ENCODE results near the gene KLHL11.

The KLHL11 gene

DNA sequence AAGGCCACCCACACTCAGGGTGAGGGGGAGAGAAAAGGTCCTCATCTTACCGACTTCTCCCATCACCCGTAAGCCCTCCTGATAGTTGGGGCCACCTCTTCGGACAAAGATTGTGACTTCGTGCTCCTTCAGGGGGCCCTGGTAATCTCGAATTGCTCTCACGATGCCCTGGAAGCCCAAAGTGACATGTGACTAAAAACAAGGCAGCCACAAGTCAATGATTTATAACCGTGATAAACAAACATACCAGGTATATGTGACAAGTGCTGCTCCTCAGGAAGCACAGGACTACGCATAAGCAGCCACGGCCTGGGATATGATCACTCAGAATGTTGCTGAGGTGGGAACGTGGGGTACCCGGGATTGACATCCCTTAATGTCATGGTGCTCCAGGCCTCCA is 36.4 kb upstream of the KLHL11 start:
- DNase-seq (ENCODE audit: low read depth), result no peak
- H3K4me3 ChIP-seq (ENCODE audit: low read depth, low read length), result no peak overlapping the region
- TF ChIP-seq, protein P1, sequence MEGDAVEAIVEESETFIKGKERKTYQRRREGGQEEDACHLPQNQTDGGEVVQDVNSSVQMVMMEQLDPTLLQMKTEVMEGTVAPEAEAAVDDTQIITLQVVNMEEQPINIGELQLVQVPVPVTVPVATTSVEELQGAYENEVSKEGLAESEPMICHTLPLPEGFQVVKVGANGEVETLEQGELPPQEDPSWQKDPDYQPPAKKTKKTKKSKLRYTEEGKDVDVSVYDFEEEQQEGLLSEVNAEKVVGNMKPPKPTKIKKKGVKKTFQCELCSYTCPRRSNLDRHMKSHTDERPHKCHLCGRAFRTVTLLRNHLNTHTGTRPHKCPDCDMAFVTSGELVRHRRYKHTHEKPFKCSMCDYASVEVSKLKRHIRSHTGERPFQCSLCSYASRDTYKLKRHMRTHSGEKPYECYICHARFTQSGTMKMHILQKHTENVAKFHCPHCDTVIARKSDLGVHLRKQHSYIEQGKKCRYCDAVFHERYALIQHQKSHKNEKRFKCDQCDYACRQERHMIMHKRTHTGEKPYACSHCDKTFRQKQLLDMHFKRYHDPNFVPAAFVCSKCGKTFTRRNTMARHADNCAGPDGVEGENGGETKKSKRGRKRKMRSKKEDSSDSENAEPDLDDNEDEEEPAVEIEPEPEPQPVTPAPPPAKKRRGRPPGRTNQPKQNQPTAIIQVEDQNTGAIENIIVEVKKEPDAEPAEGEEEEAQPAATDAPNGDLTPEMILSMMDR (IDR thresholded peaks at IDR 0.05; ENCODE audit: low read depth, low read length, missing control alignments), result no peak

DNA sequence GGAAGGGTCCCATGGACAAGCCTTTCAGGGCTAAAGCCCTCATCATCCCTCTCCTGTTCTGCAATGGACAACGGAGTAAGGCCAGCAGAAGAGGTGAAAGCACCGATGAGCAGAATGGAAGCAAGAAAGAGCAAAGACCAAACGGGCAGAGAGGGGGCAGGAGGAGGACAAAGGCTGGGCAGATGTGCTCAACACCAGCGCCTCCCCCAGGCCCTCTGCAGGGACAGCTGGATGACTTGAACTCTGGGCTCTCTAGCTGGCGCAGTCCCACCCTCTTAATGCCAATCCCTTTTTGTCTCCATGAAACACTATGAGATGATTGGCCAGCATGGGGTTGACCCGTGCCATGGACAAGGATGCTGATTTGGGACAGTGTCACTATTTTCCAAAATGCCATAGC is 31.5 kb upstream of the KLHL11 start:
- H3K4me3 ChIP-seq (ENCODE audit: low read depth, low read length), result no peak overlapping the region
- no peak for DNase-seq (ENCODE audit: low read depth)
- TF ChIP-seq, protein P1 (IDR thresholded peaks at IDR 0.05; ENCODE audit: low read depth, low read length, missing control alignments), result no peak

DNA sequence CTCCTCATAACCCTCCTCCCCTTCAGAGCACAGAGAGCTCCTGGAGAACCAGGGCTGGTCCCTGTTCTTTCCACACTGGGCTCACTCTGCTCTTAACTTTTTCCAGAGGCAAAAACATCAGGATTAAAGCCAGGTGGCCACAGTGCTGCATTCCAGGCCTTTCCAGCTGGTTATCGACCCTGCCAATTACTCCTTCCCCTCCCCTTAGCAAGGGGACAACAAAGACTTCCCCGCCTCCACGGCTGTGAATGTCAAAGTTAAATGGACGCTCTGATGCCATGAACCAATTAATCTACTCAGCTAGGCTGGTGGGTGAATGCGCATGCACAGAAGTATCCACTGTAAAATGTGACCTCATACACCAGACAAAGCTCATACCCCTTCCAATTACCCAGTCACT is 30.4 kb upstream of the KLHL11 start:
- DNase-seq (ENCODE audit: low read depth), result no peak
- no peak overlapping the region for H3K4me3 ChIP-seq (ENCODE audit: low read depth, low read length)
- TF ChIP-seq, protein P1 (IDR thresholded peaks at IDR 0.05; ENCODE audit: low read depth, low read length, missing control alignments), result no peak

DNA sequence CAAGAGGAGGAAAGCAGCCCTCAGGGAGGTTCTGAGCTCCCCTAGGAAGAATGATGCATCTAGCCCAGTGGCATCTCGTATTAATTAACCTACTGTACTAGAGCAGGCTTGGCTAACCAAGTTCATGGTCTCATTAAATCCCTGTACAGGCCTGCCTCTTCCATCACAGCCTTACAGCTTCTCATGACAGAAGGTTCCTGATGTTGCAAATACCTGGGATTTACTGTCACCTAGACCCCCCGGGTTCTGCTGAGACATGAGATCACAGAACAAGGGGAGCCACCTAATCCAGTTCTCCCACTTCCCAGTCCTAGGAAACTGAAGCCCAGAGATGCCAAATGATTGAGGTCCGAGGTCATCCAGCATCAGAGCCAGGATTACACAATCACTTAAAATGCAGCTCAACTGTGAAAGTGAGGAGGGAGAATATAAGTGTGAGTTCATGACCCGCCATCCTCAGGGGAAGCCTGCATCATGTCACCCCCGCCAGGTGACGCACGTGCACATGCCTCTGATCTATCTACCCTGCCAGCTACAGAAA is 29.6 kb upstream of the KLHL11 start:
- TF ChIP-seq, protein P1 (IDR thresholded peaks at IDR 0.05; ENCODE audit: low read depth, low read length, missing control alignments), result no peak
- H3K4me3 ChIP-seq (ENCODE audit: low read depth, low read length), result no peak overlapping the region
- no peak for DNase-seq (ENCODE audit: low read depth)

DNA sequence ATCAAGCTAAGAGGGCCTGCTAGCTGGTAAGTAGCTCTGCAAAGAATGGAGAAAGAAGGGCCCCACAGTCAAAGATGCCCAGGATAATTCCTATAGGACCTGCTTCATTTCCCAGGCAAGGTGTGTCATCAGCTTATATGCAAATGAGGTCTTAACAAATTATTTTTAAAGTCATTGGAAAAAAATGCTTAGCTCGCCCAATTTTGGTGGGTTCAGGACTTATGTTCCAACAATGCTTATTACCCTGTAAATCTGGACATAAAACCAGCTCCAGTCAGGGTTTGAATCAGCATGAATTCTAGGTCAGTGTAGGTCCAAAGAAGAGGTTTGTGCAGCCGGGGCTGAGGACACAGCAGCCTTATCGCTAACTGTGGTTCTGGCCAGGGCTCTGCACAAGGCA is 28.2 kb upstream of the KLHL11 start:
- TF ChIP-seq, protein P1 (IDR thresholded peaks at IDR 0.05; ENCODE audit: low read depth, low read length, missing control alignments), result no peak
- no peak overlapping the region for H3K4me3 ChIP-seq (ENCODE audit: low read depth, low read length)
- no peak for DNase-seq (ENCODE audit: low read depth)

DNA sequence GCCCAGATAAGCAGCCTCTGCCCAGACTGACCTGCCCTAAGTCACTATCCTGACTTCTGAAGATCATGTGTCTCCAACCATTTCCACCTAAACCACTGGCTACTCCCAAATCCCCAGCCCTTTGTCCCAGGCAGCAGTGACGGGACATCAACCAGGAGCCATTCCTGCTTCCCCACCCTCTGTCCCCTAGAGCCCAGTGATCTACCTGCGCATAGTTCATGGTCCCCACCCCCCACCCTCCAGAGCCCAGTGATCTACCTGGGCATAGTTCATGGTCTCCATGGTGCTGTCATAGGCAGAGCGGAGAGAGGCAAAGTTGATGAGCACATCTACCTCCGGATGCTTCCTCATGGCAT is 26.8 kb upstream of the KLHL11 start:
- DNase-seq (ENCODE audit: low read depth), result no peak
- no peak overlapping the region for H3K4me3 ChIP-seq (ENCODE audit: low read depth, low read length)
- TF ChIP-seq, protein P1 (IDR thresholded peaks at IDR 0.05; ENCODE audit: low read depth, low read length, missing control alignments), result no peak
